ENCODE results near the gene FADS1.

The FADS1 gene

DNA sequence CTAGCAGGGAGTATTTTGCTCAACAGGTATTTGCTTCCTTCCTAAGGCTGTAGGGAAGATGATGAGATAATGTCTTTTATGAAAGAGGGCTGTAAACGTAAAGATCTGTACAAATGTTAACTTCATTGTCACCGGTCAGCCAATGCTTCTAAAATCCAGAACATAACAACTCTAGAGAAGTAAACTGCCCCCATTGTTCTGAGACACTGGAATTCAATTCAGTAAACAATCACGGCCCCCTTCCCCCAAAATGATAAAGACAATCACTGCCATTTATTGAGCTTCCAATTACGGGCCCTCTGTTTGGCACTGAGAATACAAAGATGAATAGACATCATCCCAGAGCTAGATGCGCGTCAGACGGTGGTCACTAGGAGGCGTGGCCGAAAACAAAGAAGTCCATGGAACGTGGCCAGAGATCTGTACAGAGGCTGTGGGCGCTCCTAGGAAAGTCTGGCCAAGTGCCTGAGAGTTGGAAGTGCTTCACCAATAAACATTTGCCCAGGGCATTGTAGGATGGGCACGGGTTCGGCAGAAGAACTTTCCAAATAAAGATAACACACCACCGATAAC lies 25.0 kb downstream of the FADS1 start:
- FAIRE-seq (peak; percentile 38), DNase-seq (ENCODE audit: insufficient read length) (no peak)
- no peak; the same call in 1 of the 2 replicates for TF ChIP-seq POLR2AphosphoS5 (IDR thresholded peaks at IDR 0.05; ENCODE audit: low read depth, low read length)
- peak; percentile 77 for TF ChIP-seq POLR2A (IDR thresholded peaks at IDR 0.05; ENCODE audit: low read depth, low read length)

DNA sequence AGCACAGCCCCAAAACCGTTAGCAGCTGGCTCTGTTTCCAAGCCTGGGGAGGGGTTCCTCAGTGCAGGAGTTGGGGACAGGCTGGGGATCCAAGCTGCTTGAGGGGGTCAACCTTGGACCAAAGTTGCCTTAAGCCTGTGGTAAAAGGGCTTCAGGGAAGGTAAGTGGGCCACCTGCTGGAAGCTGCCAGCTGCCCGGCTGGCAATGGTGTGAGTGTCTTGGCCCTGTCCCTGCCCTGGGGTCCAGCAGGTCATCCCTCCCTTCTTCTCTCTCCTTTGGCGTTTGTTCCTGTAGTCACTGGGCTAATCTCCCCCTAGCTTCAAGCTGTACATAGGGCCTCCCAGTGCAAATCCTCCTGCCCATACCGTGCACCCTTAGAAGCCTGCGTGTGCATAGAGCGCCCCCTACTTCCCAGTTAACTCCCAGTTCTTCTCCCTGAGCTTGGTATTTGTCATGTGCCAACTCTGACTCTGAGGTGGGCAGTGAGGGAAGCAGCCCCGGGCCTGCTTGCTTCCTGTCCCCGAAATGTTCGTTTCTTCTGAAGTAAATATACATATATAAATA lies 28.8 kb downstream of the FADS1 start:
- TF ChIP-seq POLR2AphosphoS5 (IDR thresholded peaks at IDR 0.05; ENCODE audit: low read depth, low read length) = no peak
- TF ChIP-seq TAF1 (IDR thresholded peaks at IDR 0.05; ENCODE audit: borderline replicate concordance, low read depth, low read length) = no peak
- no peak for TF ChIP-seq POLR2A (IDR thresholded peaks at IDR 0.05; ENCODE audit: low read depth, low read length)
- FAIRE-seq = no peak
- no peak for DNase-seq (ENCODE audit: insufficient read length)

DNA sequence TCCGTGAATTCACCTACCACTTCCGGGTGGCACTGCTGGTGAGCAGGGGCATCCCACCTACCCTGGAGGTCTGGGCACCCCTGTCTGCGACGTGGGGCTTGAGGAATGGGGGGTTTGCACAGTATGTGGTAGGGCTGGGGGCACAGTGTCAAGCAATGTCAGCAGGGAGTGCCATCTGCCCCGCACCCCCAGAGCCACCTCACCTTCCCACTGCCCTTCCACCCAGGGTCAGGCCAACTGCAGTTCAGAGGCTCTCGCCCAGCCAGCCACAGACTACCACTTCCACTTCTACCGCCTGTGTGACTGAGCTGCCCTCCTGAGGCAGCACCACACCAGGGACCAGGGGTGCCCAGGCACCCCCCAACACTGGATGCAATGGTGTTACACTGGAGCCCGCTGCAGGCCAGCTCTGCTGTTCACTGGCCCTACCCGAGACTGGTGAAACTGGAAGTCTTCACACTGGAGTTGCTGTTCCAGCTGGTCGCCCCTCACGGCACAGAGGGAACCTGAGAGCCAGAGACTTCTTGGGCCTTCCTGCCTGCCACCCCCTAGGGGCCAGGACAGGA lies 30.9 kb downstream of the FADS1 start:
- no peak for DNase-seq (ENCODE audit: insufficient read length)
- FAIRE-seq = peak; percentile 46

DNA sequence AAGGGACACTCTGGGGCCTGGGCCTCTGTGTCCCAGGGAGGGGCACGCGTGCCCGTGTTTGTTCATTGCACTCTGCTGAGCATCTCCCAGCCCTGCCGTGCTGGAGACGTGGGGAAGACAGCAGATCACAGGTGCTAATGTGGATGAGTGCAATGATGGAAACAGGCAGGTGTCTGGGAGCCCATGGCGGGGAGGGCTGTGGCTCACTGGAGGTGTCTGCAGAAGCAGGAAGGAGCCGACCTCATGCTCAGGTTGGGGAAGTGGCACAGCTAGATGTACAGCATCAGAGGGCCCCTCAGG lies 32.3 kb downstream of the FADS1 start:
- no peak for DNase-seq (ENCODE audit: insufficient read length)
- TF ChIP-seq TAF1 (IDR thresholded peaks at IDR 0.05; ENCODE audit: borderline replicate concordance, low read depth, low read length) (no peak), POLR2AphosphoS5 (IDR thresholded peaks at IDR 0.05; ENCODE audit: low read depth, low read length) (no peak)

More for the DNA sequence above, 30.9 kb downstream of the FADS1 start:
- 0 out of 2 replicates have a peak, but pooled peaks have one; percentile 19 for TF ChIP-seq POLR2A (IDR thresholded peaks at IDR 0.05; ENCODE audit: low read depth, low read length)
- no peak for TF ChIP-seq TAF1 (IDR thresholded peaks at IDR 0.05; ENCODE audit: borderline replicate concordance, low read depth, low read length)

DNA sequence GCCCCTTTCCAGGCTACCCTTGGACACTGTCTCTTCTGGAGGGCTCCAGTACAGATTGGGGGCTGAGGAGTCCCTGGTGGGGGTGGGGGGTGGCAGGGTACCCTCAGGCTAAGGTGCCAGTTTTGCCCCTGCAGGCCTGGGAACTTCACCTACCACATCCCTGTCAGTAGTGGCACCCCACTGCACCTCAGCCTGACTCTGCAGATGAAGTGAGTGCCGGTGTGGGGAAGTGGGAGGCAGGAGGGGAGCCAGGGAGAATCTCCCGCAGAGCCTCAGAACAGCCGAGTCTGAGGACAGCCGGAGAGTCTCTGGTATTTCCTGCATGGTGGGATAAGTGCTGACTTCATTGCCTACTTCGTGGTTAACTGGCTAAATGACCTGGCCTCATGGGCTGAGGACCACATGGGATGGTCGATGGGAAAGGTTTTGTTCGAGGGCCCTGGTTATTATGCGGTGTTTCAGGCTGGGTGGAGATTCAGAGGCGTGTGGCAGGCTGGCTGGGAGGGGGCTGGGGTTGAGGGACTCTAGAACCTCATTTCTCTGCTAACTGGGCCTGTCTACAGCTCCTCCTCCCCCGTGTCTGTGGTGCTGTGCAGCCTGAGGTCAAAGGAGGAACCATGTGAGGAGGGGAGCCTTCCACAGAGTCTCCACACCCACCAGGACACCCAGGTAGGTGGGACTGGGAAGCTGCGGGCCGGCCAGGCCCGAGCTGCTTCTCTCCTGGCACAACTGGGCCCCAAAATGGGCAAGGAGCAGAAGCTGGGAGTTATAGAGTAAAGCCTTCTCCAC lies 32.9 kb downstream of the FADS1 start:
- no peak for FAIRE-seq
- no peak for TF ChIP-seq POLR2AphosphoS5 (IDR thresholded peaks at IDR 0.05; ENCODE audit: low read depth, low read length)
- TF ChIP-seq TAF1 (IDR thresholded peaks at IDR 0.05; ENCODE audit: borderline replicate concordance, low read depth, low read length) = no peak
- TF ChIP-seq POLR2A (IDR thresholded peaks at IDR 0.05; ENCODE audit: low read depth, low read length) = no peak; the same call in 1 of the 2 replicates
- no peak for DNase-seq (ENCODE audit: insufficient read length)

More for the DNA sequence above, 32.3 kb downstream of the FADS1 start:
- FAIRE-seq = no peak

DNA sequence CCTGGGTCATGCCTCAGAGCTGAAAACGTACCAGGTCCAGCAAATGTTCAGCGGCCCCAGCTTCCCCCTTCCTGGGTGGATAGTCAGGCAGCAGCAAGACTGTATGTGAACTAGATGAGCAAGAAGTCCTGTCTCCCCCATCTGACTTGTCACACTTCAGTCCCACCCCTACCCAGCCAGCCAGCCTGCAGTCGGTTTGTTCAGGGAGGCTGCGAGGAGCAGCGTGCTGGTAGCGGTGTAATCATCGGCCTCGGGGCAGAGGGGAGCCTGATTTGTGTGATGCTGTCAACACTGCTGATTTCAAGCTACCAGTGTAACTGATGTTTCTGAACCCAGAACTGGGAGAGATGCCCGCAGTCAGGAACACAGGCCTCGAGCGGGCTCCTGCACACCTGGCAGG lies 34.0 kb downstream of the FADS1 start:
- DNase-seq (ENCODE audit: insufficient read length) (no peak), FAIRE-seq (no peak)
- TF ChIP-seq POLR2A (IDR thresholded peaks at IDR 0.05; ENCODE audit: low read depth, low read length) = no peak
- TF ChIP-seq POLR2AphosphoS5 (IDR thresholded peaks at IDR 0.05; ENCODE audit: low read depth, low read length) = no peak
- TF ChIP-seq TAF1 (IDR thresholded peaks at IDR 0.05; ENCODE audit: borderline replicate concordance, low read depth, low read length) = no peak

DNA sequence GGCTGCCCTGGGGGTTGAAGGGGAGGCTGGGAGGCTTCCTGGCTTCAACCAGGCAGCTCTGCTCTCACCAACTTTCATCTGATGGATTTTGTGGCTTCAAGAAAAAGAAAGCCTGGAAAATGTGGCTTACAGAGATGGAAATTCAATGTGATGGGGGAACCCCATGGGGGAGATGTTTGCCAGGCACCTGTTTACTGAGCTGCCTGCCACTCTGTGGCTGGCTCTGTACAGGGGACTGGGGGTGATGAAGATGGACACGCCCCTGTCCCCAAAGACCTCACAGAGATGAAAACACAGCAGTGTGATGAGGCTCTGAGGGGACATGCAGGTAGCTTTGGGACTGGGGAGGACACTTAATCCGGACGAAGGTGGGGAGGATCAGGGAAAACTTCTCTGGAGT lies 34.5 kb downstream of the FADS1 start:
- FAIRE-seq (no peak), DNase-seq (ENCODE audit: insufficient read length) (no peak)
- TF ChIP-seq POLR2AphosphoS5 (IDR thresholded peaks at IDR 0.05; ENCODE audit: low read depth, low read length) (no peak), POLR2A (IDR thresholded peaks at IDR 0.05; ENCODE audit: low read depth, low read length) (no peak), TAF1 (IDR thresholded peaks at IDR 0.05; ENCODE audit: borderline replicate concordance, low read depth, low read length) (no peak)

DNA sequence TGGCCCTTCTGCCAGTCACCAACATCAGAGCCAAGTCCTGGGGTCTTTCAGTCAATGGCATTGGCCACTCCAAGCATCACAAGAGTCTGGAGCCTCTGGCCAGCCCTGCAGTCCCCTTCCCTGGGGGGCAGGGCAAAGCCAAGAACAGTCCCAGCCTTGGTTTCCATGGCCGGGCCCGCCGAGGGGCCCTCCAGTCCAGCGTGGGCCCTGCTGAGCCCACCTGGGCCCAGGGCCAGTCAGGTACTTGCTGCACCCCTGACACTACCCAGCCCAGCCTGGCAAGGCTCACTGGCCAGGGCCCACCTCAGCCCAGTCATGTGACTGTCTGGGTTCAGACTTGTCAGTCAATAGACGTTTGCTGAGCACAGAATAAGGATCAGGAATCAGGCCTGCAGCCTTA lies 35.2 kb downstream of the FADS1 start:
- FAIRE-seq = no peak
- no peak for DNase-seq (ENCODE audit: insufficient read length)
- TF ChIP-seq POLR2AphosphoS5 (IDR thresholded peaks at IDR 0.05; ENCODE audit: low read depth, low read length) (no peak), TAF1 (IDR thresholded peaks at IDR 0.05; ENCODE audit: borderline replicate concordance, low read depth, low read length) (no peak), POLR2A (IDR thresholded peaks at IDR 0.05; ENCODE audit: low read depth, low read length) (no peak)

DNA sequence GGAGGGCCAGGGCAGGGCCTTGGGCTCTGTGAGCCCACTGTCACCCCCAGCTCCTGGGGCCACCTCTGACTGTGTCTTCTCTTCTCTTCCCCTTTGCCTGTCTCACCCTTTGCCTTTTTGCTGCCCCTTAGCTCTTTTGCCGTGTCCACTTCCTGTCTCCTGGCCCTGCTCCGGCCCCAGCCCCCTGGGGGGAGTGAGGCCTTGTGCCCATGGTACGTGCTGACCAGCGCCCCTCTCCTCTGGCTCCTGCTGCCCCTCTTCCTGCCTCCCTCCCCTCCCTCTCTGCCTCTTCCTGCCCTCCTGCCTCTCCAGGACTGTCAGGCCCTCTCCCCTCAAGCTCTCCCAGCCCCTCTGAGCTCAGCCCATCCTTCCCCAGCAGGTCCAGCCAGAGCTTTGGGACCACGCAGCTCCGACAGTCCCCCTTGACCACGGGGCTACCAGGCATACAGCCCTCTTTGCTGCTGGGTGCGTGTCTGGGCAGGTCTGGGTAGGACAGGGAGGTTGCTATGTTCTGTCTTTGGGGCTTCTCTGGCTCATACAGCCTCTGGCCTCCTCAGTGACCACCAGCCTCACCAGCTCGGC lies 36.1 kb downstream of the FADS1 start:
- TF ChIP-seq POLR2A (IDR thresholded peaks at IDR 0.05; ENCODE audit: low read depth, low read length) (no peak), POLR2AphosphoS5 (IDR thresholded peaks at IDR 0.05; ENCODE audit: low read depth, low read length) (no peak), TAF1 (IDR thresholded peaks at IDR 0.05; ENCODE audit: borderline replicate concordance, low read depth, low read length) (no peak)
- FAIRE-seq = no peak
- no peak for DNase-seq (ENCODE audit: insufficient read length)

DNA sequence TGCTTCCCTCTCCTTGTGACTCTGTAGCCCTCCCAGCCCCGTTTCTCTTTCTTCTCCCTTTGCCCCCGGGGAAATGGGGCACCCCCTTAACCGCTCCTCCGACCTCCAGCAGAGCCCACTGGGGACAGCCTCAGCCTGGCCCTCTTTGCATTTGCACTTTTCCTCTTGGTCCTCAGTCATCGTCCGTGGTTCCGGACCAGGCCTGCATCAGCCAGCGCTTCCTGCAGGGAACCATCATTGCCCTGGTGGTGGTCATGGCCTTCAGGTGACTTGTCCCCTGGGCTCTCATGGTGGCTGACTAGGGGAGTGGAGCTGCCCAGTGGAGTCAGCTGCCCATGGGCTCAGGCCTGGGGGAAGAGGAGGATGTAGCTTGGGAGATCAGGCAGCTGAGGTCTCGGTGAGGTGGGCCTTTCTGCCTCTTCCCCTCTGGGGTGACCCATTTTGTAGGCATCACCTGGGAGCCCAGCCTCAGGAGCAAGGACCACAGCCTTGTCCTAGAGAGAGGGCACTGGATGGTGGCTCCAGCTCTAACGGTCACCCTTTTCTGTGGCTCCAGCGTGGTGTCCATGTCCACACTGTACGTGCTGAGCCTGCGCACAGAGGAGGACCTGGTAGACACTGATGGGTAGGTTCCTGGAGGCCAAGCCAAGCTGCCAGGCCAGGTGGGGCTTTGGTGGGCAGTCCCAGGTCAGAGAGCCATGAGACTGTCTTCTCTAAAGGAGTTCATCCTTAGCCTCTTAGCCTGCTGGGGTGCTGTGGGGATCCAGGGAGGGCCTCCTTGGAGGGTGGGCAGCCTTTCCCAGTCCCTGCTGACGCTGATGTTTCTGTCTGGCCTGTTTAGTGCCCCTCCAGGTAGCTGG lies 36.9 kb downstream of the FADS1 start:
- FAIRE-seq (no peak), DNase-seq (ENCODE audit: insufficient read length) (peak; percentile 13)
- TF ChIP-seq POLR2A (IDR thresholded peaks at IDR 0.05; ENCODE audit: low read depth, low read length) (no peak), POLR2AphosphoS5 (IDR thresholded peaks at IDR 0.05; ENCODE audit: low read depth, low read length) (no peak), TAF1 (IDR thresholded peaks at IDR 0.05; ENCODE audit: borderline replicate concordance, low read depth, low read length) (no peak)

Measured in GM12892 (cell line).